K562 (cell line): ENCODE measurements around the gene SOX12. TPM values are rescaled to one million over a fixed set of nuclear protein-coding genes. Genes with fewer than 3 reads are reported as not detected.

ENCODE experiments used
- CBX3 ChIP-seq, 2 experiments: IDR thresholded peaks; 1 replicate in 1 of 2; 2 replicates in 1 of 2; pipeline ENCODE4 v1.6.1; 2012; ENCODE audit warnings: inconsistent platforms in 2 of 2, low read length in 2 of 2, borderline replicate concordance in 1 of 2, control low read depth in 1 of 2
- CHCHD3 ChIP-seq: fragments of 250-450 bp; sonication (Bioruptor Pico); IDR thresholded peaks from 2 replicates; pipeline ENCODE4 v2.1.2; 2022; ENCODE audit warnings: mild to moderate bottlenecking
- ELF2 ChIP-seq: fragments of 250-450 bp; sonication (Bioruptor Pico); IDR thresholded peaks from 2 replicates; pipeline ENCODE4 v1.5.0; 2021; ENCODE audit warnings: mild to moderate bottlenecking
- EZH2 ChIP-seq: IDR thresholded peaks from 2 replicates; pipeline ENCODE4 v1.6.1; 2012; ENCODE audit warnings: low read depth, mild to moderate bottlenecking, inconsistent platforms, low read length, borderline replicate concordance
- FOXJ2 ChIP-seq: fragments of 200-800 bp; sonication (Bioruptor generic); IDR thresholded peaks from 2 replicates; pipeline ENCODE4 v1.6.1; 2016; ENCODE audit warnings: missing genetic modification characterization, missing compliant biosample characterization
- HCFC1 ChIP-seq: IDR thresholded peaks from 2 replicates; pipeline ENCODE4 v1.6.1; 2012; ENCODE audit warnings: low read depth, low read length, improper control_type of control experiment
- KDM2B ChIP-seq: fragments of 250-450 bp; sonication (Bioruptor Pico); IDR thresholded peaks from 2 replicates; pipeline ENCODE4 v1.8.0; 2021; ENCODE audit warnings: mild to moderate bottlenecking, moderate library complexity
- MXI1 ChIP-seq: IDR thresholded peaks from 2 replicates; pipeline ENCODE4 v1.6.1; 2011; ENCODE audit warnings: low read depth, mild to moderate bottlenecking, improper control_type of control experiment, low read length
- RBM34 ChIP-seq: fragments of 200-400 bp; formaldehyde crosslinking; IDR thresholded peaks from 2 replicates; pipeline ENCODE4 v1.6.1; 2018; ENCODE audit warnings: low read length, borderline replicate concordance; ENCODE audit not compliant: insufficient read depth
- ZNF217 ChIP-seq: sonication (generic); formaldehyde crosslinking; IDR thresholded peaks from 2 replicates; pipeline ENCODE4 v1.8.0; 2022; ENCODE audit warnings: mild to moderate bottlenecking, missing genetic modification reagents
- ZNF347 ChIP-seq: fragments of 450-650 bp; formaldehyde crosslinking; IDR thresholded peaks from 2 replicates; pipeline ENCODE4 v1.4.0; 2020; ENCODE audit warnings: low read depth, mild to moderate bottlenecking, moderate library complexity
- ZNF561 ChIP-seq: fragments of 450-650 bp; formaldehyde crosslinking; conservative IDR thresholded peaks from 2 replicates; pipeline ENCODE4 v1.4.0; 2020; ENCODE audit warnings: mild to moderate bottlenecking, moderate library complexity
- polyA plus RNA-seq, 8 experiments: library from polyadenylated mRNA; depleted of rRNA in 4 of 8; stranded (reverse) in 5 of 8; unstranded in 3 of 8; fragments of >200 nt; fragmentation: Nextera tagmentation in 2 of 8; fragmentation: Illumina TruSeq in 1 of 8; extraction: Ambion mirVana in 2 of 8; extraction: Trizol in 1 of 8; gene quantifications; 2 replicates each; pipeline versions ENCODE4 v1.2.1 to v1.2.3, GENCODE V29; 2011 to 2014; ENCODE audit warnings: inconsistent platforms in 1 of 8, missing spikeins in 1 of 8
- total RNA-seq, 7 experiments: library from RNA; depleted of rRNA in 6 of 7; stranded (reverse); fragments of >200 nt in 6 of 7; fragmentation: Illumina TruSeq in 2 of 7; extraction: Trizol in 2 of 7; gene quantifications; 2 replicates each; pipeline versions ENCODE4 v1.2.1 to v1.2.3, GENCODE V29; 2011 to 2021; ENCODE audit warnings: low replicate concordance in 1 of 7
- TF ChIP-seq, protein P1 (sequence below): fragments of 450-650 bp; IDR thresholded peaks from one replicate; pipeline ENCODE4 v1.6.1; 2018; ENCODE audit warnings: mild to moderate bottlenecking, moderate library complexity; ENCODE audit not compliant: partially characterized antibody
- TF ChIP-seq, protein P2 (sequence below): fragments of 450-650 bp; IDR thresholded peaks from 2 replicates; pipeline ENCODE4 v1.6.1; 2016
- TF ChIP-seq, protein P3 (sequence below): IDR thresholded peaks from 2 replicates; pipeline ENCODE4 v1.6.1; 2012; ENCODE audit warnings: low read depth, low read length, improper control_type of control experiment, borderline replicate concordance
- TF ChIP-seq, protein P4 (sequence below), 3 experiments: fragments of 200-800 bp in 1 of 3; fragments of 250-450 bp in 1 of 3; fragments of 450-650 bp in 1 of 3; sonication (Bioruptor Pico) in 1 of 3; sonication (Bioruptor generic) in 1 of 3; formaldehyde crosslinking in 1 of 3; IDR thresholded peaks; 2 replicates each; pipeline versions ENCODE4 v1.6.1 to v1.8.0; 2016 to 2022; ENCODE audit warnings: mild to moderate bottlenecking in 2 of 3, missing genetic modification characterization in 2 of 3, missing compliant biosample characterization in 1 of 3, moderate library complexity in 1 of 3
- TF ChIP-seq, protein P5 (sequence below): IDR thresholded peaks from 2 replicates; pipeline ENCODE4 v1.6.1; 2014; ENCODE audit warnings: antibody characterized with exemption
- TF ChIP-seq, protein P6 (sequence below): sonication (generic); IDR thresholded peaks from 2 replicates; pipeline ENCODE4 v1.6.1; 2016

Gene SOX12
- total and polyA plus RNA-seq, 9 of the 15 experiments (the other 6 are each of a cell fraction or from before 2014, with no cell fraction given), result 0.42 to 26.3 (median 2.6) TPM

DNA sequence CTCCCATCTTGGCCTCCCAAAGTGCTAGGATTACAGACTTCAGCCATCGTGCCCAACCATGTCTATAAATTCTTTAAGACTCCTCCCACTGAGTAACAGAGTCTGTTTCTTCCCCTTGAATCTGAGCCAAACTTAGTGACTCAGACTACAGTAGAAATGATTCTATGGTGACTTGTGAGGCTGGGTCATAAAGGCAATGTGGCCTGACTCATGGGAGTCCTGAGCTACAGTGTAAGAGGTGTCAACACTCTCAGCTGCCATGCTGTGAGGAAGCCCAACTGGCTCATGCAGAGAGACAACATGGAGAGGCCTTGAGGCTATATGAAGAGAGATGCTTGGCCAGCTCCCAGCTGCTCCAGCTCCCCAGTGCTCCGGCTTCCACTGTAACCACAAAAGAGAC, 16.3 kb downstream of the SOX12 start (continued):
- TF ChIP-seq, protein P1, sequence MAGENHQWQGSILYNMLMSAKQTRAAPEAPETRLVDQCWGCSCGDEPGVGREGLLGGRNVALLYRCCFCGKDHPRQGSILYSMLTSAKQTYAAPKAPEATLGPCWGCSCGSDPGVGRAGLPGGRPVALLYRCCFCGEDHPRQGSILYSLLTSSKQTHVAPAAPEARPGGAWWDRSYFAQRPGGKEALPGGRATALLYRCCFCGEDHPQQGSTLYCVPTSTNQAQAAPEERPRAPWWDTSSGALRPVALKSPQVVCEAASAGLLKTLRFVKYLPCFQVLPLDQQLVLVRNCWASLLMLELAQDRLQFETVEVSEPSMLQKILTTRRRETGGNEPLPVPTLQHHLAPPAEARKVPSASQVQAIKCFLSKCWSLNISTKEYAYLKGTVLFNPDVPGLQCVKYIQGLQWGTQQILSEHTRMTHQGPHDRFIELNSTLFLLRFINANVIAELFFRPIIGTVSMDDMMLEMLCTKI, result no peak
- no peak for TF ChIP-seq ELF2
- TF ChIP-seq, protein P2, sequence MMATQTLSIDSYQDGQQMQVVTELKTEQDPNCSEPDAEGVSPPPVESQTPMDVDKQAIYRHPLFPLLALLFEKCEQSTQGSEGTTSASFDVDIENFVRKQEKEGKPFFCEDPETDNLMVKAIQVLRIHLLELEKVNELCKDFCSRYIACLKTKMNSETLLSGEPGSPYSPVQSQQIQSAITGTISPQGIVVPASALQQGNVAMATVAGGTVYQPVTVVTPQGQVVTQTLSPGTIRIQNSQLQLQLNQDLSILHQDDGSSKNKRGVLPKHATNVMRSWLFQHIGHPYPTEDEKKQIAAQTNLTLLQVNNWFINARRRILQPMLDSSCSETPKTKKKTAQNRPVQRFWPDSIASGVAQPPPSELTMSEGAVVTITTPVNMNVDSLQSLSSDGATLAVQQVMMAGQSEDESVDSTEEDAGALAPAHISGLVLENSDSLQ, result no peak; the same call in 1 of the 2 replicates
- TF ChIP-seq, protein P3, sequence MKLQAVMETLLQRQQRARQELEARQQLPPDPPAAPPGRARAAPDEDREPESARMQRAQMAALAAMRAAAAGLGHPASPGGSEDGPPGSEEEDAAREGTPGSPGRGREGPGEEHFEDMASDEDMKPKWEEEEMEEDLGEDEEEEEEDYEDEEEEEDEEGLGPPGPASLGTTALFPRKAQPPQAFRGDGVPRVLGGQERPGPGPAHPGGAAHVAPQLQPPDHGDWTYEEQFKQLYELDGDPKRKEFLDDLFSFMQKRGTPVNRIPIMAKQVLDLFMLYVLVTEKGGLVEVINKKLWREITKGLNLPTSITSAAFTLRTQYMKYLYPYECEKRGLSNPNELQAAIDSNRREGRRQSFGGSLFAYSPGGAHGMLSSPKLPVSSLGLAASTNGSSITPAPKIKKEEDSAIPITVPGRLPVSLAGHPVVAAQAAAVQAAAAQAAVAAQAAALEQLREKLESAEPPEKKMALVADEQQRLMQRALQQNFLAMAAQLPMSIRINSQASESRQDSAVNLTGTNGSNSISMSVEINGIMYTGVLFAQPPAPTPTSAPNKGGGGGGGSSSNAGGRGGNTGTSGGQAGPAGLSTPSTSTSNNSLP, result no peak
- TF ChIP-seq CBX3 (IDR thresholded peaks at IDR 0.05; ENCODE audit: borderline replicate concordance in 1 of 2, low read length in 2 of 2), result peak; percentile 78 to 96
- TF ChIP-seq, protein P4, sequence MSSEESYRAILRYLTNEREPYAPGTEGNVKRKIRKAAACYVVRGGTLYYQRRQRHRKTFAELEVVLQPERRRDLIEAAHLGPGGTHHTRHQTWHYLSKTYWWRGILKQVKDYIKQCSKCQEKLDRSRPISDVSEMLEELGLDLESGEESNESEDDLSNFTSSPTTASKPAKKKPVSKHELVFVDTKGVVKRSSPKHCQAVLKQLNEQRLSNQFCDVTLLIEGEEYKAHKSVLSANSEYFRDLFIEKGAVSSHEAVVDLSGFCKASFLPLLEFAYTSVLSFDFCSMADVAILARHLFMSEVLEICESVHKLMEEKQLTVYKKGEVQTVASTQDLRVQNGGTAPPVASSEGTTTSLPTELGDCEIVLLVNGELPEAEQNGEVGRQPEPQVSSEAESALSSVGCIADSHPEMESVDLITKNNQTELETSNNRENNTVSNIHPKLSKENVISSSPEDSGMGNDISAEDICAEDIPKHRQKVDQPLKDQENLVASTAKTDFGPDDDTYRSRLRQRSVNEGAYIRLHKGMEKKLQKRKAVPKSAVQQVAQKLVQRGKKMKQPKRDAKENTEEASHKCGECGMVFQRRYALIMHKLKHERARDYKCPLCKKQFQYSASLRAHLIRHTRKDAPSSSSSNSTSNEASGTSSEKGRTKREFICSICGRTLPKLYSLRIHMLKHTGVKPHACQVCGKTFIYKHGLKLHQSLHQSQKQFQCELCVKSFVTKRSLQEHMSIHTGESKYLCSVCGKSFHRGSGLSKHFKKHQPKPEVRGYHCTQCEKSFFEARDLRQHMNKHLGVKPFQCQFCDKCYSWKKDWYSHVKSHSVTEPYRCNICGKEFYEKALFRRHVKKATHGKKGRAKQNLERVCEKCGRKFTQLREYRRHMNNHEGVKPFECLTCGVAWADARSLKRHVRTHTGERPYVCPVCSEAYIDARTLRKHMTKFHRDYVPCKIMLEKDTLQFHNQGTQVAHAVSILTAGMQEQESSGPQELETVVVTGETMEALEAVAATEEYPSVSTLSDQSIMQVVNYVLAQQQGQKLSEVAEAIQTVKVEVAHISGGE (CRISPR knock-in tag; IDR thresholded peaks at IDR 0.05), result no peak
- no peak for TF ChIP-seq EZH2
- TF ChIP-seq KDM2B, result no peak
- TF ChIP-seq, protein P5, sequence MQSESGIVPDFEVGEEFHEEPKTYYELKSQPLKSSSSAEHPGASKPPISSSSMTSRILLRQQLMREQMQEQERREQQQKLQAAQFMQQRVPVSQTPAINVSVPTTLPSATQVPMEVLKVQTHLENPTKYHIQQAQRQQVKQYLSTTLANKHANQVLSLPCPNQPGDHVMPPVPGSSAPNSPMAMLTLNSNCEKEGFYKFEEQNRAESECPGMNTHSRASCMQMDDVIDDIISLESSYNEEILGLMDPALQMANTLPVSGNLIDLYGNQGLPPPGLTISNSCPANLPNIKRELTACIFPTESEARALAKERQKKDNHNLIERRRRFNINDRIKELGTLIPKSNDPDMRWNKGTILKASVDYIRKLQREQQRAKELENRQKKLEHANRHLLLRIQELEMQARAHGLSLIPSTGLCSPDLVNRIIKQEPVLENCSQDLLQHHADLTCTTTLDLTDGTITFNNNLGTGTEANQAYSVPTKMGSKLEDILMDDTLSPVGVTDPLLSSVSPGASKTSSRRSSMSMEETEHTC, result no peak
- TF ChIP-seq MXI1, result no peak
- TF ChIP-seq ZNF561 (CRISPR knock-in tag), result no peak
- no peak for TF ChIP-seq ZNF347 (CRISPR knock-in tag)
- TF ChIP-seq RBM34, result no peak
- TF ChIP-seq FOXJ2, result 0 out of 2 replicates have a peak, but pooled peaks have one; percentile 26
- no peak for TF ChIP-seq HCFC1
- TF ChIP-seq, protein P6, sequence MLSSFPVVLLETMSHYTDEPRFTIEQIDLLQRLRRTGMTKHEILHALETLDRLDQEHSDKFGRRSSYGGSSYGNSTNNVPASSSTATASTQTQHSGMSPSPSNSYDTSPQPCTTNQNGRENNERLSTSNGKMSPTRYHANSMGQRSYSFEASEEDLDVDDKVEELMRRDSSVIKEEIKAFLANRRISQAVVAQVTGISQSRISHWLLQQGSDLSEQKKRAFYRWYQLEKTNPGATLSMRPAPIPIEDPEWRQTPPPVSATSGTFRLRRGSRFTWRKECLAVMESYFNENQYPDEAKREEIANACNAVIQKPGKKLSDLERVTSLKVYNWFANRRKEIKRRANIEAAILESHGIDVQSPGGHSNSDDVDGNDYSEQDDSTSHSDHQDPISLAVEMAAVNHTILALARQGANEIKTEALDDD, result no peak
- no peak for TF ChIP-seq CHCHD3 (CRISPR knock-in tag)
- no peak for TF ChIP-seq ZNF217 (CRISPR knock-in tag)
